ENCODE results near the gene TRPC6. TPM values are rescaled to one million over a fixed set of nuclear protein-coding genes. Genes with fewer than 3 reads are reported as not detected.

Gene TRPC6
- total RNA-seq, 6 experiments from 2014 or later, result 0.05 to 0.29 TPM; not detected in 4

- Histone ChIP-seq H3K4me3 (no peak overlapping the region), H3K27me3 (no peaks in the 10 kb centered on the region), H3K36me3 (no peaks in the 10 kb centered on the region), H3K9me3 (no peaks in the 10 kb centered on the region), H3K27ac (no peak overlapping the region), H3K4me1 (peaks cover 0 to 10% (median 0%) of the 10 kb centered on the region in 4 donors)
- ATAC-seq, result no peak
- DNase-seq, result no peak
- WGBS (ENCODE audit: insufficient coverage, low coverage, low lambda C conversion rate, missing lambda C conversion rate), result 89% methylated on average over 1 of the region's 1 CpG
- TF ChIP-seq POLR2A (IDR thresholded peaks at IDR 0.05), result no peak
- no peak for TF ChIP-seq CTCF (IDR thresholded peaks at IDR 0.05)
- intact Hi-C loops (cut with DNase I), result no loop called here
Measured at GRCh38 chr11:101438126-101438525, 145.7 kb downstream of the TRPC6 start.

GRCh38 chr11:101436511-101437142 lies 147.2 kb downstream of the TRPC6 start:
- H3K9me3 ChIP-seq, result no peaks in the 10 kb centered on the region
- no peak for DNase-seq
- TF ChIP-seq POLR2A (IDR thresholded peaks at IDR 0.05) (no peak), CTCF (IDR thresholded peaks at IDR 0.05) (peak; percentile 37 to 71 (median 58))
- no peaks in the 10 kb centered on the region for H3K36me3 ChIP-seq
- no peak overlapping the region for H3K27ac ChIP-seq
- H3K27me3 ChIP-seq, result no peaks in the 10 kb centered on the region
- 50% methylated on average over 3 of the region's 3 CpGs for WGBS (ENCODE audit: insufficient coverage, low coverage, low lambda C conversion rate, missing lambda C conversion rate)
- intact Hi-C loops (cut with DNase I), result no loop called here
- peak; percentile 52 to 72 (median 62) for ATAC-seq
- H3K4me1 ChIP-seq, result peaks cover 0 to 3% (median 0%) of the 10 kb centered on the region in 4 donors
- no peak overlapping the region for H3K4me3 ChIP-seq

GRCh38 chr11:101435408-101435973 lies 148.3 kb downstream of the TRPC6 start:
- DNase-seq (no peak), ATAC-seq (no peak)
- TF ChIP-seq CTCF (IDR thresholded peaks at IDR 0.05), result no peak
- no peak for TF ChIP-seq POLR2A (IDR thresholded peaks at IDR 0.05)
- 44% methylated on average over 3 of the region's 3 CpGs for WGBS (ENCODE audit: insufficient coverage, low coverage, low lambda C conversion rate, missing lambda C conversion rate)
- H3K9me3 ChIP-seq, result no peaks in the 10 kb centered on the region
- no peaks in the 10 kb centered on the region for H3K27me3 ChIP-seq
- H3K36me3 ChIP-seq, result no peaks in the 10 kb centered on the region
- intact Hi-C loops (cut with DNase I), result no loop called here
- H3K4me1 ChIP-seq, result no peaks in the 10 kb centered on the region
- H3K4me3 ChIP-seq, result no peak overlapping the region
- no peak overlapping the region for H3K27ac ChIP-seq

- H3K4me1 ChIP-seq, result peaks cover 0 to 6% (median 0%) of the 10 kb centered on the region in 4 donors
- DNase-seq (no peak), ATAC-seq (no peak)
- no peaks in the 10 kb centered on the region for H3K36me3 ChIP-seq
- H3K27ac ChIP-seq, result no peak overlapping the region
- H3K9me3 ChIP-seq, result no peaks in the 10 kb centered on the region
- no peak overlapping the region for H3K4me3 ChIP-seq
- no peaks in the 10 kb centered on the region for H3K27me3 ChIP-seq
- intact Hi-C loops (cut with DNase I), result no loop called here
- TF ChIP-seq CTCF (IDR thresholded peaks at IDR 0.05), result no peak
- no peak for TF ChIP-seq POLR2A (IDR thresholded peaks at IDR 0.05)
- 44% methylated on average over 3 of the region's 3 CpGs for WGBS (ENCODE audit: insufficient coverage, low coverage, low lambda C conversion rate, missing lambda C conversion rate)
Measured at GRCh38 chr11:101434026-101434643, 149.7 kb downstream of the TRPC6 start.

All from right lobe of liver (tissue), 6 donors.